B cell (primary cell): ENCODE results near the gene TSPAN9. TPM values are rescaled to one million over a fixed set of nuclear protein-coding genes. Genes with fewer than 3 reads are reported as not detected.

Experiments used
- ATAC-seq: fragments of 200-7000 bp; cut with Tn5 transposase; one replicate; pipeline ENCODE4 v1.10.0; 2021; ENCODE audit warnings: low read depth, mild to moderate bottlenecking, moderate number of reproducible peaks, moderate library complexity
- CTCF ChIA-PET: fragments of 350-600 bp; sonication (Branson Sonifier 250); formaldehyde crosslinking; loops from one replicate; lab custom pipeline; 2021; ENCODE audit warnings: antibody characterized with exemption, inconsistent platforms; lab: Charles Lee
- POLR2A ChIA-PET: fragments of 350-600 bp; sonication (Branson Sonifier 250); formaldehyde crosslinking; loops from one replicate; lab custom pipeline; 2021; ENCODE audit warnings: antibody characterized with exemption; lab: Charles Lee
- DNase-seq: peaks from one replicate; pipeline ENCODE4 v3.0.0; 2013
- H2AFZ ChIP-seq: 2 replicates; pipeline ENCODE4 v1.6.1; 2012; ENCODE audit warnings: mild to moderate bottlenecking, low read depth, low read length; ENCODE audit not compliant: insufficient read depth, poor library complexity, severe bottlenecking
- H3K27ac ChIP-seq, 2 donors: 1 replicate in 1 of 2; 2 replicates in 1 of 2; pipeline ENCODE4 v1.5.1; 2012 to 2013; ENCODE audit warnings: low read length in 2 of 2, mild to moderate bottlenecking in 2 of 2, moderate library complexity in 1 of 2
- H3K27me3 ChIP-seq, 4 experiments: fragments of 200-600 bp in 1 of 4; sonication (generic) in 1 of 4; replicated peaks in 1 of 4; 1 replicate in 2 of 4; 2 replicates in 2 of 4; pipeline versions ENCODE4 v1.6.1 to v1.7.0; 2013 to 2016; ENCODE audit warnings: low read length in 3 of 4, mild to moderate bottlenecking in 2 of 4, mixed read lengths in 1 of 4, moderate library complexity in 1 of 4; ENCODE audit not compliant: insufficient read depth in 4 of 4, control insufficient read depth in 3 of 4; ENCODE audit errors: control extremely low read depth in 1 of 4
- H3K36me3 ChIP-seq, 2 experiments: replicated peaks in 1 of 2; 1 replicate in 1 of 2; 2 replicates in 1 of 2; pipeline versions ENCODE4 v1.6.1 to v1.7.1; 2013; ENCODE audit warnings: low read length in 1 of 2; ENCODE audit not compliant: insufficient read depth in 2 of 2, control insufficient read depth in 1 of 2; ENCODE audit errors: control extremely low read depth in 1 of 2, extremely low read depth in 1 of 2
- H3K4me1 ChIP-seq, 2 donors: fragments of 200-600 bp in 1 of 2; sonication (generic) in 1 of 2; 1 replicate in 1 of 2; 2 replicates in 1 of 2; pipeline versions ENCODE4 v1.5.1 to v1.6.1; 2013 to 2017; ENCODE audit warnings: low read length in 2 of 2; ENCODE audit not compliant: control insufficient read depth in 2 of 2, insufficient read depth in 2 of 2
- H3K4me2 ChIP-seq: replicated peaks from 2 replicates; pipeline ENCODE3; 2012; ENCODE audit warnings: mild to moderate bottlenecking, low read depth, low read length; ENCODE audit not compliant: poor library complexity, severe bottlenecking
- H3K4me3 ChIP-seq, 5 experiments: fragments of 200-600 bp in 1 of 5; sonication (generic) in 1 of 5; 1 replicate in 3 of 5; 2 replicates in 2 of 5; pipeline versions ENCODE4 v1.5.1 to v1.7.0; 2011 to 2016; ENCODE audit warnings: low read length in 4 of 5, mild to moderate bottlenecking in 4 of 5, low read depth in 2 of 5, control low read depth in 1 of 5, moderate library complexity in 1 of 5; ENCODE audit not compliant: insufficient read depth in 1 of 5; ENCODE audit errors: control extremely low read depth in 1 of 5, extremely low read depth in 1 of 5
- H3K79me2 ChIP-seq: fragments of 200-600 bp; sonication (generic); one replicate; pipeline ENCODE4 v1.6.0; 2016; ENCODE audit warnings: low read length; ENCODE audit not compliant: control insufficient read depth, insufficient read depth
- H3K9ac ChIP-seq: fragments of 200-600 bp; sonication (generic); 2 replicates; pipeline ENCODE4 v1.6.1; 2017; ENCODE audit warnings: mild to moderate bottlenecking, low read length, moderate library complexity
- H3K9me3 ChIP-seq, 3 donors: one replicate each; pipeline versions ENCODE4 v1.6.1 to v1.7.1; 2013; ENCODE audit warnings: low read length in 2 of 3; ENCODE audit not compliant: control insufficient read depth in 2 of 3, insufficient read depth in 1 of 3; ENCODE audit errors: control extremely low read depth in 1 of 3
- H4K20me1 ChIP-seq: 2 replicates; pipeline ENCODE4 v1.6.0; 2012; ENCODE audit warnings: mild to moderate bottlenecking, low read length; ENCODE audit not compliant: insufficient read depth, control insufficient read depth, poor library complexity, severe bottlenecking
- H3K27ac Mint-ChIP-seq: one replicate; pipeline ENCODE4 v1.8.0; 2021; ENCODE audit warnings: mixed read lengths
- H3K27me3 Mint-ChIP-seq: one replicate; pipeline ENCODE4 v1.8.0; 2021; ENCODE audit warnings: mixed read lengths
- H3K4me1 Mint-ChIP-seq: one replicate; pipeline ENCODE4 v1.8.0; 2021; ENCODE audit warnings: mixed read lengths
- H3K4me3 Mint-ChIP-seq: one replicate; pipeline ENCODE4 v1.8.0; 2021; ENCODE audit warnings: mixed read lengths
- H3K9me3 Mint-ChIP-seq: one replicate; pipeline ENCODE4 v1.8.0; 2022; ENCODE audit warnings: mixed read lengths; ENCODE audit not compliant: insufficient read depth
- EZH2 ChIP-seq: IDR thresholded peaks from 2 replicates; pipeline ENCODE4 v1.6.1; 2012; ENCODE audit warnings: borderline replicate concordance, low read depth, mild to moderate bottlenecking, moderate library complexity, low read length; ENCODE audit not compliant: insufficient read depth, poor library complexity, severe bottlenecking
- WGBS: methylation state at CpG from one replicate; pipeline ENCODE4 v1.1.5; 2013; ENCODE audit warnings: missing lambda C conversion rate; ENCODE audit not compliant: insufficient coverage; 5-methylcytosine and 5-hydroxymethylcytosine counted together
- intact Hi-C: fragments of 100-400 bp; cut with micrococcal nuclease; formaldehyde crosslinking; loops from one replicate; pipeline ENCODE4 v1.10.0; 2022
- polyA plus RNA-seq: library from polyadenylated mRNA; depleted of rRNA; stranded (reverse); fragments of >200 nt; gene quantifications from 2 replicates; pipeline ENCODE4 v1.2.3, GENCODE V29; 2012
- total RNA-seq, 2 donors: library from RNA; stranded (reverse); fragments of 120-200 nt in 1 of 2; gene quantifications; 1 replicate in 1 of 2; 2 replicates in 1 of 2; pipeline versions ENCODE4 v1.2.3 to v1.2.4, GENCODE V29; 2013 to 2022
- TF ChIP-seq, protein P1 (sequence below): fragments of 200-600 bp; IDR thresholded peaks from one replicate; pipeline ENCODE4 v1.8.0; 2022; ENCODE audit warnings: antibody characterized with exemption, mild to moderate bottlenecking

TSPAN9 gene
- total and polyA plus RNA-seq, 2 donors (not counting 1 experiment from before 2014, with no cell fraction given): 0.15 to 0.37 TPM

DNA sequence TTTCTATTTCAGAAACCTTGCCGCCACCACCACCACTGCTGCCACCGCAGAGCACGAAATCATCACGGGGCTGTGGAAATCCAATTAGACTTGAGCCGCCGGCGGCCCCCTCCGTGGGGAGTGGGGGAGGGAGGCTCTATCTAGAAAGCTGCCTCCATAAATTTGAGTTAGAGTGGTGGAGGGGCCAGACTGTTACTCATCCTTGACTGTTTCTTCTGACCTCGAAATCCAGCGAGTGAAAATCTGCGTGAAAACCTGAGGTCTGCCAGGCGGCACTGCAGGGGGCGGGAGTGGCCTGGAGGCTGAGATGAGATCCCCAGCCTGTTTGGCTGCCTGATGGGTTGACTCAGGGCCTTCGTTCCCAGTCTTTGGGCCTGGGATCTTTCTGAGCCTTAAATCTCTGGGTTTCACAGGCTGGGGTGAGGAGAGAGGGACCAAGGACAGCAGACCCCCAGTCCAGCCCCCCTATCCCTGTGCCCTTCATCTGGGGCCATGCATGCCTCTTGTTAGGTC lies 29.9 kb downstream of the TSPAN9 start:
- no peak overlapping the region for H3K27ac Mint-ChIP-seq
- H3K79me2 ChIP-seq: no peaks in the 10 kb centered on the region
- intact Hi-C loops: no loop called here
- H3K4me3 Mint-ChIP-seq: no peak overlapping the region
- H3K4me2 ChIP-seq: no peak overlapping the region
- ATAC-seq (no peak), DNase-seq (no peak)
- no peak overlapping the region for H3K27ac ChIP-seq
- peaks cover 10% of the 10 kb centered on the region for H3K27me3 Mint-ChIP-seq
- CTCF ChIA-PET: no interaction called here
- no peaks in the 10 kb centered on the region for H3K4me1 ChIP-seq
- no peaks in the 10 kb centered on the region for H3K4me1 Mint-ChIP-seq
- H2AFZ ChIP-seq: no peak overlapping the region
- H3K36me3 ChIP-seq: no peaks in the 10 kb centered on the region
- H3K9me3 ChIP-seq: no peaks in the 10 kb centered on the region
- POLR2A ChIA-PET: no interaction called here
- no peak overlapping the region for H3K9ac ChIP-seq
- no peak overlapping the region for H3K4me3 ChIP-seq
- H3K9me3 Mint-ChIP-seq: no peaks in the 10 kb centered on the region
- TF ChIP-seq, protein P1, sequence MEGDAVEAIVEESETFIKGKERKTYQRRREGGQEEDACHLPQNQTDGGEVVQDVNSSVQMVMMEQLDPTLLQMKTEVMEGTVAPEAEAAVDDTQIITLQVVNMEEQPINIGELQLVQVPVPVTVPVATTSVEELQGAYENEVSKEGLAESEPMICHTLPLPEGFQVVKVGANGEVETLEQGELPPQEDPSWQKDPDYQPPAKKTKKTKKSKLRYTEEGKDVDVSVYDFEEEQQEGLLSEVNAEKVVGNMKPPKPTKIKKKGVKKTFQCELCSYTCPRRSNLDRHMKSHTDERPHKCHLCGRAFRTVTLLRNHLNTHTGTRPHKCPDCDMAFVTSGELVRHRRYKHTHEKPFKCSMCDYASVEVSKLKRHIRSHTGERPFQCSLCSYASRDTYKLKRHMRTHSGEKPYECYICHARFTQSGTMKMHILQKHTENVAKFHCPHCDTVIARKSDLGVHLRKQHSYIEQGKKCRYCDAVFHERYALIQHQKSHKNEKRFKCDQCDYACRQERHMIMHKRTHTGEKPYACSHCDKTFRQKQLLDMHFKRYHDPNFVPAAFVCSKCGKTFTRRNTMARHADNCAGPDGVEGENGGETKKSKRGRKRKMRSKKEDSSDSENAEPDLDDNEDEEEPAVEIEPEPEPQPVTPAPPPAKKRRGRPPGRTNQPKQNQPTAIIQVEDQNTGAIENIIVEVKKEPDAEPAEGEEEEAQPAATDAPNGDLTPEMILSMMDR: no peak
- no peak for TF ChIP-seq EZH2
- WGBS: 86% methylated on average over 10 of the region's 14 CpGs
- H3K27me3 ChIP-seq: peaks cover 0 to 2% (median 0%) of the 10 kb centered on the region in 4 experiments
- H4K20me1 ChIP-seq: no peaks in the 10 kb centered on the region

DNA sequence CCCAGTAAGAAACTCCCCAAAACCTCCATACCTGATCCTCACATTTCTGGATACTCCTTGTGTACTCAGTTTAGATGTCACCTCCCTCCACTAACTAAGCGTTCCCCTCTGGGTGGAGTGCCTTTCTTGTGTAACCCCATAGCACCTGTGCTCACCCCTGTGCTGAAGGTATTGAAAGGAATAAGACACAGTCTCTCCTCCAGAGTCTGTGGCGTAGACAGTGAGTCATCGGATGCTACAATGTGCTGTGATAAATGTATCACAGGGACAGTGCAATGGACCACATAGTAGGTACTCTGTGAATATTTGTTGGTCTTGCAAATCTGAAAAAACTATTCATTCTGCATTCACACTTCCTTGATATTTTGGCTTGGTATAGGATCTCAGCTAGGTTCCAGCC lies 30.8 kb downstream of the TSPAN9 start:
- TF ChIP-seq, protein P1: no peak
- TF ChIP-seq EZH2: no peak
- no peak for ATAC-seq
- Histone ChIP-seq H3K4me1 (no peaks in the 10 kb centered on the region), H3K27ac (no peak overlapping the region), H3K27me3 (peaks cover 0 to 2% (median 0%) of the 10 kb centered on the region in 4 experiments), H3K79me2 (no peaks in the 10 kb centered on the region), H3K36me3 (no peaks in the 10 kb centered on the region), H3K4me3 (no peak overlapping the region), H3K4me2 (no peak overlapping the region), H3K9ac (no peak overlapping the region), H3K9me3 (no peaks in the 10 kb centered on the region), H4K20me1 (no peaks in the 10 kb centered on the region), H2AFZ (no peak overlapping the region)
- no peak for DNase-seq
- H3K4me3 Mint-ChIP-seq: no peak overlapping the region
- no CpG with 5 or more reads among the region's 3 CpGs for WGBS
- ChIA-PET CTCF (no interaction called here), POLR2A (no interaction called here)
- no peak overlapping the region for H3K27ac Mint-ChIP-seq
- H3K27me3 Mint-ChIP-seq: peaks cover 11% of the 10 kb centered on the region
- intact Hi-C loops: no loop called here
- no peaks in the 10 kb centered on the region for H3K9me3 Mint-ChIP-seq
- H3K4me1 Mint-ChIP-seq: no peaks in the 10 kb centered on the region
